Uterus (tissue), 2 donors: ENCODE measurements around the gene RFX3.

Experiments
- POLR2A ChIP-seq, 2 donors: fragments of 450-650 bp; IDR thresholded peaks; one replicate each; pipeline ENCODE4 v1.6.1; 2016; ENCODE audit warnings: antibody characterized with exemption in 2 of 2, mild to moderate bottlenecking in 1 of 2, moderate library complexity in 1 of 2
- TF ChIP-seq, protein P1 (sequence below), 4 experiments: fragments of 200-600 bp in 2 of 4; fragments of 450-650 bp in 2 of 4; sonication (generic) in 2 of 4; IDR thresholded peaks; one replicate each; pipeline ENCODE4 v1.5.1; 2016 to 2019; ENCODE audit warnings: antibody characterized with exemption in 4 of 4, mild to moderate bottlenecking in 2 of 4, moderate library complexity in 1 of 4

- TF ChIP-seq, protein P1, sequence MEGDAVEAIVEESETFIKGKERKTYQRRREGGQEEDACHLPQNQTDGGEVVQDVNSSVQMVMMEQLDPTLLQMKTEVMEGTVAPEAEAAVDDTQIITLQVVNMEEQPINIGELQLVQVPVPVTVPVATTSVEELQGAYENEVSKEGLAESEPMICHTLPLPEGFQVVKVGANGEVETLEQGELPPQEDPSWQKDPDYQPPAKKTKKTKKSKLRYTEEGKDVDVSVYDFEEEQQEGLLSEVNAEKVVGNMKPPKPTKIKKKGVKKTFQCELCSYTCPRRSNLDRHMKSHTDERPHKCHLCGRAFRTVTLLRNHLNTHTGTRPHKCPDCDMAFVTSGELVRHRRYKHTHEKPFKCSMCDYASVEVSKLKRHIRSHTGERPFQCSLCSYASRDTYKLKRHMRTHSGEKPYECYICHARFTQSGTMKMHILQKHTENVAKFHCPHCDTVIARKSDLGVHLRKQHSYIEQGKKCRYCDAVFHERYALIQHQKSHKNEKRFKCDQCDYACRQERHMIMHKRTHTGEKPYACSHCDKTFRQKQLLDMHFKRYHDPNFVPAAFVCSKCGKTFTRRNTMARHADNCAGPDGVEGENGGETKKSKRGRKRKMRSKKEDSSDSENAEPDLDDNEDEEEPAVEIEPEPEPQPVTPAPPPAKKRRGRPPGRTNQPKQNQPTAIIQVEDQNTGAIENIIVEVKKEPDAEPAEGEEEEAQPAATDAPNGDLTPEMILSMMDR (IDR thresholded peaks at IDR 0.05): peak; percentile 37 to 56 (median 43)
- TF ChIP-seq POLR2A (IDR thresholded peaks at IDR 0.05): no peak
Measured at GRCh38 chr9:3467593-3468219, 58.1 kb downstream of the RFX3 start.
